Measurements from ENCODE around the gene ABHD8.

Gene ABHD8

DNA sequence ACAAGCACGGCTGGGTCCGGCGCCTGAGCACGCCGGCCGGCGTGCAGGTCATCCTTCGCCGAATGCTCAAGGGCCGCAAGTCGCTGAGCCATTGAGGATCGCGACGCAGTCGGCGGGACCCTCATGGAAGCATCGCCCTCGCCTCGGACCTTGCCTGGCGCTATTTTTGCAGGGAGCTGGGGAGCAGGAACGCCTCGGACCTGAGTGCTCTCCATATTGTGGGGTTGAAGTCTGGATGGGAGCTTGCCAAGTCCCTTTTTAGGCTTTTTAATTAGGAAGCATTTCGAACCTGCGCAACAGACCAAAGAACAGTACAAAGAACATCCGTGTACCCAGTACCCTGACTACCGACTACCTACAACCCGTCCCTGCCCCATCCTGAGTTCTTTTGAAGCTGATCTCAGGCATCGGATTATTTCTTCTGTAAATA lies 3.1 kb upstream of the ABHD8 start:
- Histone ChIP-seq H3F3A (ENCODE audit: control insufficient read depth, insufficient read depth) (peaks cover 6% of the 10 kb centered on the region), H3K9me2 (replicated peaks; ENCODE audit: control insufficient read depth, low read length) (no peaks in the 10 kb centered on the region), H3K4me1 (ENCODE audit: control insufficient read depth, low read length) (peaks cover 52% of the 10 kb centered on the region), H3K27ac (ENCODE audit: low read depth, low read length) (peak overlapping the region; percentile 72), H3K27me3 (ENCODE audit: control insufficient read depth, low read length) (no peaks in the 10 kb centered on the region), H3K9me3 (ENCODE audit: control insufficient read depth, insufficient read depth, low read length) (no peaks in the 10 kb centered on the region), H4K20me1 (ENCODE audit: control insufficient read depth, insufficient read depth, low read depth, low read length) (peaks cover 9% of the 10 kb centered on the region; the same call in 1 of the 2 replicates), H3K4me3 (ENCODE audit: low read length) (peak overlapping the region; percentile 89), H3K4me2 (ENCODE audit: low read length) (peak overlapping the region; percentile 86), H3K36me3 (ENCODE audit: control insufficient read depth, low read length) (peaks cover 19% of the 10 kb centered on the region), H3K79me2 (ENCODE audit: control insufficient read depth, low read length) (peaks cover 41% of the 10 kb centered on the region)
- TF ChIP-seq EZH2phosphoT487 (IDR thresholded peaks at IDR 0.05; ENCODE audit: borderline replicate concordance, low read length), result no peak
- TF ChIP-seq, protein P1, sequence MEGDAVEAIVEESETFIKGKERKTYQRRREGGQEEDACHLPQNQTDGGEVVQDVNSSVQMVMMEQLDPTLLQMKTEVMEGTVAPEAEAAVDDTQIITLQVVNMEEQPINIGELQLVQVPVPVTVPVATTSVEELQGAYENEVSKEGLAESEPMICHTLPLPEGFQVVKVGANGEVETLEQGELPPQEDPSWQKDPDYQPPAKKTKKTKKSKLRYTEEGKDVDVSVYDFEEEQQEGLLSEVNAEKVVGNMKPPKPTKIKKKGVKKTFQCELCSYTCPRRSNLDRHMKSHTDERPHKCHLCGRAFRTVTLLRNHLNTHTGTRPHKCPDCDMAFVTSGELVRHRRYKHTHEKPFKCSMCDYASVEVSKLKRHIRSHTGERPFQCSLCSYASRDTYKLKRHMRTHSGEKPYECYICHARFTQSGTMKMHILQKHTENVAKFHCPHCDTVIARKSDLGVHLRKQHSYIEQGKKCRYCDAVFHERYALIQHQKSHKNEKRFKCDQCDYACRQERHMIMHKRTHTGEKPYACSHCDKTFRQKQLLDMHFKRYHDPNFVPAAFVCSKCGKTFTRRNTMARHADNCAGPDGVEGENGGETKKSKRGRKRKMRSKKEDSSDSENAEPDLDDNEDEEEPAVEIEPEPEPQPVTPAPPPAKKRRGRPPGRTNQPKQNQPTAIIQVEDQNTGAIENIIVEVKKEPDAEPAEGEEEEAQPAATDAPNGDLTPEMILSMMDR (IDR thresholded peaks at IDR 0.05; ENCODE audit: low read depth, low read length, poor library complexity, severe bottlenecking), result no peak

- H3K27me3 ChIP-seq (ENCODE audit: control insufficient read depth, low read length), result no peaks in the 10 kb centered on the region
- H3K4me3 ChIP-seq (ENCODE audit: low read length), result peak within 1 kb of the TSS; percentile 89
- peaks cover 6% of the 10 kb centered on the region for H3F3A ChIP-seq (ENCODE audit: control insufficient read depth, insufficient read depth)
- peaks cover 35% of the 10 kb centered on the region for H3K79me2 ChIP-seq (ENCODE audit: control insufficient read depth, low read length)
- H3K36me3 ChIP-seq (ENCODE audit: control insufficient read depth, low read length), result peaks cover 19% of the 10 kb centered on the region
- peak within 1 kb of the TSS; percentile 86 for H3K4me2 ChIP-seq (ENCODE audit: low read length)
- H3K27ac ChIP-seq (ENCODE audit: low read depth, low read length), result peak within 1 kb of the TSS; percentile 72
- H3K9me2 ChIP-seq (replicated peaks; ENCODE audit: control insufficient read depth, low read length), result no peaks in the 10 kb centered on the region
- no peaks in the 10 kb centered on the region for H3K9me3 ChIP-seq (ENCODE audit: control insufficient read depth, insufficient read depth, low read length)
- H3K4me1 ChIP-seq (ENCODE audit: control insufficient read depth, low read length), result peaks cover 49% of the 10 kb centered on the region
- peaks cover 8% of the 10 kb centered on the region; the same call in 1 of the 2 replicates for H4K20me1 ChIP-seq (ENCODE audit: control insufficient read depth, insufficient read depth, low read depth, low read length)
- TF ChIP-seq EZH2phosphoT487 (IDR thresholded peaks at IDR 0.05; ENCODE audit: borderline replicate concordance, low read length), result no peak
- TF ChIP-seq, protein P1 (IDR thresholded peaks at IDR 0.05; ENCODE audit: low read depth, low read length, poor library complexity, severe bottlenecking), result peak; percentile 78
Observed at GRCh38 chr19:17305517-17306284, 2.5 kb upstream of the ABHD8 start, which contains the start of gene MRPL34. MRPL34 (plus strand) TSS chr19:17305872; CDS start chr19:17305893, 21 bp downstream.

DNA sequence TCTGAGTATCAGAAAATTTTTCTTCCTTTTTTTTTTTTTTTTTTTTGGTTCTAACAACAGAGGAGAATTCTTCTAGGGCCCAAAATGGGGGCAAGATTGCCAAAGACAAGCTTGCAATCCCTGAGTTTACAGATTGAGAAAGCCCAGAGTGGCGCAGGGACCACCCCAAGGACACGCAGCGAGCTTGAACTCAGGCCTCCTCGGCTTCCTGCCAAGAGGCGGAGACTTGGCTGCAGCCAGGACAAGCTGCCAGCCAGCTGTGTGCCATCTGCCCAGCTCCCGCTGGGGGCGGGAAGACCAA lies 1.9 kb upstream of the ABHD8 start:
- 0 out of 2 replicates have a peak overlapping the region, but pooled peaks have one; percentile 10 for H3K27ac ChIP-seq (ENCODE audit: low read depth, low read length)
- H3K9me2 ChIP-seq (replicated peaks; ENCODE audit: control insufficient read depth, low read length), result no peaks in the 10 kb centered on the region
- H3K4me1 ChIP-seq (ENCODE audit: control insufficient read depth, low read length), result peaks cover 43% of the 10 kb centered on the region
- H4K20me1 ChIP-seq (ENCODE audit: control insufficient read depth, insufficient read depth, low read depth, low read length), result peaks cover 3% of the 10 kb centered on the region; the same call in 1 of the 2 replicates
- no peaks in the 10 kb centered on the region for H3K27me3 ChIP-seq (ENCODE audit: control insufficient read depth, low read length)
- H3K4me3 ChIP-seq (ENCODE audit: low read length), result peak overlapping the region; percentile 89; the same call in 1 of the 2 replicates
- H3F3A ChIP-seq (ENCODE audit: control insufficient read depth, insufficient read depth), result peaks cover 6% of the 10 kb centered on the region
- peak overlapping the region; percentile 41 for H3K4me2 ChIP-seq (ENCODE audit: low read length)
- no peaks in the 10 kb centered on the region for H3K9me3 ChIP-seq (ENCODE audit: control insufficient read depth, insufficient read depth, low read length)
- TF ChIP-seq, protein P1 (IDR thresholded peaks at IDR 0.05; ENCODE audit: low read depth, low read length, poor library complexity, severe bottlenecking), result no peak
- no peak for TF ChIP-seq EZH2phosphoT487 (IDR thresholded peaks at IDR 0.05; ENCODE audit: borderline replicate concordance, low read length)
- peaks cover 30% of the 10 kb centered on the region for H3K79me2 ChIP-seq (ENCODE audit: control insufficient read depth, low read length)
- peaks cover 15% of the 10 kb centered on the region for H3K36me3 ChIP-seq (ENCODE audit: control insufficient read depth, low read length)
